HEK293T (cell line): ENCODE data around the gene BRPF1.
"Not testable (repeated sequence)": the region's sequence is repeated elsewhere in the genome, so short reads cannot be mapped to it uniquely, and the experiment has no call there.

Experiments
- CTCF ChIA-PET: fragments of 350-600 bp; formaldehyde crosslinking; extraction: SDS; loops from one replicate; lab custom pipeline; 2021; ENCODE audit warnings: antibody characterized with exemption, inconsistent platforms; lab: Yijun Ruan, JAX
- POLR2A ChIA-PET: fragments of 350-600 bp; formaldehyde crosslinking; extraction: SDS; loops from one replicate; lab custom pipeline; 2020; ENCODE audit warnings: antibody characterized with exemption, inconsistent platforms; lab: Yijun Ruan, JAX
- DNase-seq: peaks from one replicate; pipeline ENCODE4 v3.0.0; 2012; ENCODE audit warnings: mixed read lengths; ENCODE audit errors: extremely low spot score
- ARNT ChIP-seq: fragments of 450-650 bp; IDR thresholded peaks from 2 replicates; pipeline ENCODE4 v1.6.1; 2017; ENCODE audit warnings: mild to moderate bottlenecking
- BHLHE40 ChIP-seq: fragments of 450-650 bp; IDR thresholded peaks from 2 replicates; pipeline ENCODE4 v1.6.1; 2016; ENCODE audit warnings: mild to moderate bottlenecking, moderate library complexity, borderline replicate concordance
- CTBP1 ChIP-seq: fragments of 450-650 bp; IDR thresholded peaks from 2 replicates; pipeline ENCODE4 v1.6.1; 2016; ENCODE audit warnings: borderline replicate concordance
- ELF4 ChIP-seq: fragments of 450-650 bp; IDR thresholded peaks from 2 replicates; pipeline ENCODE4 v1.6.1; 2017; ENCODE audit warnings: antibody characterized with exemption
- FOXA1 ChIP-seq: fragments of 450-650 bp; IDR thresholded peaks from 2 replicates; pipeline ENCODE4 v1.6.1; 2016; ENCODE audit warnings: mild to moderate bottlenecking
- FOXK2 ChIP-seq: fragments of 450-650 bp; IDR thresholded peaks from 2 replicates; pipeline ENCODE4 v1.6.1; 2016; ENCODE audit warnings: mild to moderate bottlenecking
- FOXM1 ChIP-seq: fragments of 450-650 bp; IDR thresholded peaks from 2 replicates; pipeline ENCODE4 v1.6.1; 2017; ENCODE audit warnings: mild to moderate bottlenecking, borderline replicate concordance
- HDGF ChIP-seq: fragments of 450-650 bp; IDR thresholded peaks from 2 replicates; pipeline ENCODE4 v1.6.1; 2017; ENCODE audit warnings: antibody characterized with exemption, borderline replicate concordance
- L3MBTL2 ChIP-seq: fragments of 450-650 bp; conservative IDR thresholded peaks from 2 replicates; pipeline ENCODE4 v1.6.1; 2016; ENCODE audit warnings: mild to moderate bottlenecking
- LEF1 ChIP-seq: fragments of 450-650 bp; IDR thresholded peaks from 2 replicates; pipeline ENCODE4 v1.6.1; 2017; ENCODE audit warnings: mild to moderate bottlenecking, borderline replicate concordance
- NFRKB ChIP-seq: fragments of 450-650 bp; IDR thresholded peaks from 2 replicates; pipeline ENCODE4 v1.6.1; 2016; ENCODE audit warnings: mild to moderate bottlenecking, moderate library complexity
- PKNOX1 ChIP-seq: fragments of 450-650 bp; IDR thresholded peaks from 2 replicates; pipeline ENCODE4 v1.6.1; 2016
- SP1 ChIP-seq: fragments of 450-650 bp; IDR thresholded peaks from 2 replicates; pipeline ENCODE4 v1.6.1; 2017
- SUZ12 ChIP-seq: fragments of 450-650 bp; IDR thresholded peaks from 2 replicates; pipeline ENCODE4 v1.6.1; 2016; ENCODE audit warnings: mild to moderate bottlenecking
- TARDBP ChIP-seq: fragments of 450-650 bp; IDR thresholded peaks from 2 replicates; pipeline ENCODE4 v1.6.1; 2016
- ZNF384 ChIP-seq: fragments of 450-650 bp; IDR thresholded peaks from 2 replicates; pipeline ENCODE4 v1.6.1; 2016

Gene BRPF1

GRCh38 chr3:9769012-9769411, 37.5 kb downstream of the BRPF1 start:
- POLR2A ChIA-PET = interaction anchor here (0.6 to 2.3 kb wide), 8 partner anchors 8 to 72 kb away, joined by 3 to 10 read pairs (median 4); partner anchors contain the start of genes ARPC4, BRPF1, OGG1 and TADA3
- TF ChIP-seq HDGF = no peak
- no peak for TF ChIP-seq PKNOX1
- TF ChIP-seq FOXK2 = no peak
- TF ChIP-seq SP1 = no peak
- TF ChIP-seq ELF4 = no peak
- TF ChIP-seq BHLHE40 = no peak
- no peak for TF ChIP-seq TARDBP
- TF ChIP-seq FOXA1 = no peak
- no peak for TF ChIP-seq SUZ12
- TF ChIP-seq CTBP1 = no peak
- no peak for TF ChIP-seq L3MBTL2
- no peak for TF ChIP-seq ZNF384
- no peak for TF ChIP-seq FOXM1
- no peak for TF ChIP-seq LEF1
- no peak for TF ChIP-seq NFRKB
- TF ChIP-seq ARNT = no peak
- CTCF ChIA-PET = no interaction called here
- DNase-seq = no peak

- no peak for TF ChIP-seq ELF4
- TF ChIP-seq LEF1 = no peak
- no peak for TF ChIP-seq HDGF
- TF ChIP-seq SP1 = no peak
- TF ChIP-seq BHLHE40 = no peak
- no peak for TF ChIP-seq ZNF384
- no peak for TF ChIP-seq NFRKB
- no peak for TF ChIP-seq FOXM1
- no peak for TF ChIP-seq PKNOX1
- no peak for TF ChIP-seq TARDBP
- TF ChIP-seq FOXA1 = no peak
- no peak for TF ChIP-seq CTBP1
- TF ChIP-seq L3MBTL2 = no peak
- no peak for TF ChIP-seq SUZ12
- TF ChIP-seq ARNT = no peak
- TF ChIP-seq FOXK2 = no peak
- DNase-seq = peak; percentile 88
- POLR2A ChIA-PET = interaction anchor here (0.6 to 2.3 kb wide), 10 partner anchors 9 to 260 kb away, joined by 3 to 10 read pairs (median 4); partner anchors contain the start of genes ARPC4, BRPF1 and TADA3
- CTCF ChIA-PET = no interaction called here
These were observed 38.1 kb downstream of the BRPF1 start, which contains the start of gene CAMK1 for GRCh38 chr3:9769426-9770275. Gene CAMK1 (minus strand): TSS chr3:9769947. CDS start chr3:9767749, 2,198 bp downstream.

- ChIA-PET CTCF (no interaction called here), POLR2A (interaction anchor here (0.6 to 2.3 kb wide), 8 partner anchors 8 to 261 kb away, joined by 3 to 10 read pairs (median 4); partner anchors contain the start of genes ARPC4, BRPF1 and TADA3)
- DNase-seq = no peak
- TF ChIP-seq SUZ12 (no peak), SP1 (no peak), CTBP1 (no peak), L3MBTL2 (no peak), BHLHE40 (no peak), ZNF384 (no peak), ELF4 (no peak), FOXA1 (no peak), HDGF (no peak), PKNOX1 (no peak)
These were observed 38.8 kb downstream of the BRPF1 start for GRCh38 chr3:9770276-9770812.

- CTCF ChIA-PET, DNase-seq: not testable (repeated sequence)
- 0 out of 2 replicates have a peak, but pooled peaks have one; percentile 24 for TF ChIP-seq ZNF384
- POLR2A ChIA-PET = interaction anchor here (0.8 to 1.6 kb wide), 2 partner anchors 17 to 19 kb away, joined by 3 to 7 read pairs; no protein-coding TSS in a partner anchor
These were observed 39.5 kb downstream of the BRPF1 start for GRCh38 chr3:9771007-9771406.

GRCh38 chr3:9776896-9777693, 45.6 kb downstream of the BRPF1 start:
- no peak for DNase-seq
- ChIA-PET POLR2A (no interaction called here), CTCF (no interaction called here)
- TF ChIP-seq HDGF (no peak), LEF1 (no peak), ZNF384 (no peak)
